ENCODE results near the gene MTERF4.

Gene MTERF4

DNA sequence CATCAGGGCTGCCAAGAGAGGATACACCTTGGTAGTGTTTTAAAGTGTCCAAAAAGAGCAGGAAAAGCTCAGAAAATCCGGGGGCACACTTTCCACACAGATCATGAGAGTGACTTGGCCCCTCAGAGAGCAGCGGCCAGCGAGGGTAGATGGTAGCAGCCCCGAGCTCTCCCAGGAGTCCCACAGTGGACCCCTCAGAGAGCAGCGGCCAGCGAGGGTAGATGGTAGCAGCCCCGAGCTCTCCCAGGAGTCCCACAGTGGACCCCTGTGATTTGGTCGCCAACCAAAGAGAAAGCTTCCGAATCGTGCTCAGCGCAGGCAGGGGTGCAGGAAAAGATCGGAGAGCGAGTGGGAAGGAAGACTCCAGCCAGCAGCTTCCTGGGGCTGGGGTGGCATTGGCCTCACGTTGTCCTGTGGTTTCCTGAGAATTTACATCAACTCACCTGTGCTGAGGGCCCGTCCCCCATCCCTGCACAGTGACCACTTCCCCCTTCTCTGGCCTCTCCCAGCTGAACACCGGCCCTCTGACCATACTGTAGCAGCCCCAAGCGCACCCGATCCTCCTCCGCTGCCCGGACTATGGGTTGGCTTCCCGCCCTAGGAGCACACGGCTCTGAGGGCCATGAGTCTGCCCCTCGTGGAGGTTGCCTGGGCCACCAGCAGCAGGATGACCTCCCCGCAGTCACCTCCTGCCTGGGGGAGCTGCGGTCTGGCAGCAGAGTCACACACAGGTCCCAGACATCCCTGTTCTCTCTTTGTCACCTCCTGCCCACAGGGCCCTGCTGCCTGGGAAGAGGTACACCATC, 33.7 kb downstream of the MTERF4 start:
- DNase-seq: no peak

DNA sequence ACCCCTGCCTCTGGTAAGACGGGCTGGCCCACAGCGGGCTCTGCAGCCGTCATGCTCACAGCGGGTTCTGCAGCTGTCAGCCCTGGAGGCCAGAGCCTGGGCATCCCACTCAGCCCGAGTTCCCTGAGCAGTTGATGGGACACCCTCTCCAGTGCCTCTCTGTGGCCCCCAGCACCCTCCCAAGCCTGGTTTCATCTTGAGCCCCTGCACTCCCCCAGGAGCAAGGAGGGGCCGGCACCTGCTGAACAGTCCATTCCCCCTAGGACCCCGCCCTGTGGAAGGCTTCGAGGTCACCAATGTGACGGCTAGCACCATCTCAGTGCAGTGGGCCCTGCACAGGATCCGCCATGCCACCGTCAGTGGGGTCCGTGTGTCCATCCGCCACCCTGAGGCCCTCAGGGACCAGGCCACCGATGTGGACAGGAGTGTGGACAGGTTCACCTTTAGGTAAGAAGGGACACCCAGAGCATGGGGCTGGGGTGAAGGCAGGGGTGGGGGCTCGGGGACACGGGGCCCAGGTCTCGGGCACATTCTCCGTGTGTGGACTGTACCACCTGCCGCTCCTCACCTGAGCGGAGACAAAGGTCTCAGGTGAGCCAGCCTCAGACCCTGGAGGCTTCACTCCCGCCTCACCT, 34.5 kb downstream of the MTERF4 start:
- no peak for DNase-seq

DNA sequence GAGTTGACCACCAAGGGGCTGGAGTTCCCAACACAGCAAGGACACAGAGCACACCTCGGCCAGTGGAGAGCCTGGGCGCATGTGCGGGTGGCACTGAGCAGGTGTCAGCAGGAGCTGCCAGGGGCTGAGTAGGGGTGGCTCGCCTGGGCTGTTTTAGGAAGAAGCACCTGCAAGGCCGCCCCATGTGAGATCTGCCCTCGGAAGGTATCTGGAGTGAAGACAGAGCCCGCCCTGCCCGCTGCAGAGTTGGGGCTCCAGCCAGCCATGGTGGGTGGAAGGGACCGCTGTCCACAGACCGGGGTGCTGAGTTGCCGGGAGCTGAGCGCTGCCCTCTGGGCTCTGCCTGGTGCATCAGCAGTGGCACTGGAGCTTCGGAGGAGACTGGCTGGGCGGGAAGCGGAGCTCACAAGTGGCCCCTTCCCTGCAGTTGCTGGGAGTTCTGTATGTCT, 35.2 kb downstream of the MTERF4 start:
- peak; percentile 80 for DNase-seq

DNA sequence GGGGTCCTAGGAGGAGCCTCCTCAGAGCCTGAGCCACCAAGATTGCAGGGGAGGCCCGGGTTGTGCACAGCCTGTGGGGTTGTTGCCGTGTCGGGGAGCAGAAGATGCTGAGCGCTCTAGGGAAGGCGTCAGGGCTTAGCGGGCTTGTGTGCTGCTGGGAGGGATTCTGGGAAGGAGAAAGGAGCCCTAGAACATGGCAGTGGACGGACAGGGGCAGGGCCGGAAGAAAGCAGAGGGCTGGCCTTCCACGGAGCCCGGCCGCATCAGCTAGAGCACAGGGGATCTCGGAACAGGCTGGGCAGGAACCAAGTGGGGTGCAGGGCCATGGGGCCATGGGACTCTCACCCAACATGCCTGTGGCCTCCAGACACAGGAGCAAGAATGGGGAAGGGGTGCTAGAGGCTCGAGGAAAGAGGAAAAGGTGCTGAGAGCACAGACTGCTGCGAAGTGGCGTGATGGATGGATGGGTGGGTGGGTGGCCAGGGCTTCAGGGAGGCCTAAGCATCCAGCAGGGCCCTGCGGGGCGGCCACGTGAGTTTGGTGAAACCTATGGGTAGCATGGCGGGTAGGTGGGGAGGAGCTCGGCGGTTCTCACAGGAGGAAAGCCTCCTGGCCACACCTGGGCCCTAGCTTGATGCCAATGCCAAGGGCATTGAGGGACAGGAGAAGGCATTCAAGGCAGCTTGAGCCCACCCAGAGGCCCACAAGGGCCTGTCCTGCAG, 35.8 kb downstream of the MTERF4 start:
- DNase-seq: no peak

DNA sequence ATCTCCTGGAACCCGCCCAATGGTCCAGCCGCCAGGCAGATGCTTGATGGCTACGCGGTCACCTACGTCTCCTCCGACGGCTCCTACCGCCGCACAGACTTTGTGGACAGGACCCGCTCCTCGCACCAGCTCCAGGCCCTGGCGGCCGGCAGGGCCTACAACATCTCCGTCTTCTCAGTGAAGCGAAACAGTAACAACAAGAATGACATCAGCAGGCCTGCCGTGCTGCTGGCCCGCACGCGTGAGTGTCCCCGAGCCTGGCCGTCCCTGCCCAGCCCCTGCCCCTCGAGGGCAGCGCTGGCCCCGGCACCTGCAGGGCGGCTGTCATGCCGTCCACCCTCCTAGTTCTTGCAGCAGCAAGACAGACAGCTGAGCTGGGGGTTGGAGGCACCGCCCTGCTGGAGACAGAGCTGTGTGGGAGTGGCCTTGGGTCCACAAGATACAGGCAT, 36.7 kb downstream of the MTERF4 start:
- no peak for DNase-seq

DNA sequence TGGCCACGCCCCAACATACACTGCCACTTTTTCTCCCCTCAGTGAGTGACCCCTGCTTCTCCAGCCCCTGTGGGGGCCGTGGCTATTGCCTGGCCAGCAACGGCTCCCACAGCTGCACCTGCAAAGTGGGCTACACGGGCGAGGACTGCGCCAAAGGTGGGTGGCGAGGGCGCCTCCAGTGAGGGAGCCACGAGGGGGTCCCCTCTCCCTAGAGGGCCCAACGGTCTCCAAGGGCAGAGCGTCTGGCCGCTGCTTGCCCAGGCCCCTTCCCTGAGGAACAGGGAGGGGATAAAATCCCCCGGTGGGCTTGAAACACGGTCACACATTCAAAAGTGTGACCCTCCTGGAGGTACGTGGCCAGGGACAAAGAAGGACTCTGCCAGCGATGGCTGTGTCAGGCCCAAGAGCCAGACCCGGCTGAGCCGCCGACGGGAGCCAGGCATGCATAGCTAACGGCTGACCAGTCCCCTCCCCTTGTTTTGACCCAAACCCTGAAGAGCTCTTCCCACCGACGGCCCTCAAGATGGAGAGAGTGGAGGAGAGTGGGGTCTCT, 37.2 kb downstream of the MTERF4 start:
- DNase-seq: no peak

DNA sequence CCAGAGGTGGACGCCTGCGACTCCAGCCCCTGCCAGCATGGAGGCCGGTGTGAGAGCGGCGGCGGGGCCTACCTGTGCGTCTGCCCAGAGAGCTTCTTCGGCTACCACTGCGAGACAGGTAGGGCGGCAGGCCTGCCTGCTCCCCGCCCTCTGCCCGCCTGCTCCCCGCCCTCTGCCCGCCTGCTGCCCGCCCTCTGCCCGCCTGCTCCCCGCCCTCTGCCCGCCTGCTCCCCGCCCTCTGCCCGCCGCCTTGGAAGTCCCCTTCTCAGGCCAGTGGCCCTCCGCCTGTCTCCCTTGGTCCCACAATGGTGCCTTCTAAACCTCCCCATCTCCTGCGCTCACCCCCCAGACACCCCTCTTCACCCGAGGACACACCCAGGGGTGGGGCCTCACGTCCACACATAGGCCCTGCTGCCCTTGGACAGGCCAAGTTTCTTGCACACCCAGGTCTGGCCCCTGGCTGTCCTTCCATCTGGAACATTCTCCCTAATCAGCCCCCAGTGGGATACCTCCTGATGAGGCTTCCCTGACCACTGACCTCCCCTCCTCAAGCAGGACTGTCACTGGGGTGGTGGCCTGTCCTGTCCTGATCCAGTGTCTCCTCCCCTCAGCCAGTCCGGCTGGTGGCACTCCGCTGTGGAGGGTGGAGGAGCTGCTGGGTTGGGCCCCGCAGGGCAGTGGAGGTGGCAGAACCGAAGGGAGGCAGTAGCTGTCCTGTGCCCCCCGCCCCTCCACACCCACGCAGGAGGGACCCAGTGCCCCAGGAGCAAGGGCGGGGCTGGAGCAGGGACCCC, 37.9 kb downstream of the MTERF4 start:
- peak; percentile 31 for DNase-seq

DNA sequence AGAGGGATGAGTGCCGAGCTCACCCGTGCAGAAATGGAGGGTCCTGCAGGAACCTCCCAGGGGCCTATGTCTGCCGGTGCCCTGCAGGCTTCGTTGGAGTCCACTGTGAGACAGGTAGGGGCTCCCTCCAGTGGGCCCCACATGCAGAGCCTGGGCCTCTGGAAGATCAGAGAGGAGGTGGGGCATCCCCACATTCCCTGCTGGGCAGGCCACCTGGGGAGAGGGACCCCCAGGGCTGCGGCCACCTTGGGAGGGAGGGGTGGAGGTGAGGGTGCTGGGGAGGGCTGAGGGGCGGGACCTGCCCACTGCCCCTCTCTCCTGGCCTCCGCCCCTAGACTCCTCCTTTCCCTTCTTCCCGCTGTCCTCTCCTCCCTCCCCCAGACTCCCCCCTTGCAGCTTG, 38.5 kb downstream of the MTERF4 start:
- DNase-seq: no peak

DNA sequence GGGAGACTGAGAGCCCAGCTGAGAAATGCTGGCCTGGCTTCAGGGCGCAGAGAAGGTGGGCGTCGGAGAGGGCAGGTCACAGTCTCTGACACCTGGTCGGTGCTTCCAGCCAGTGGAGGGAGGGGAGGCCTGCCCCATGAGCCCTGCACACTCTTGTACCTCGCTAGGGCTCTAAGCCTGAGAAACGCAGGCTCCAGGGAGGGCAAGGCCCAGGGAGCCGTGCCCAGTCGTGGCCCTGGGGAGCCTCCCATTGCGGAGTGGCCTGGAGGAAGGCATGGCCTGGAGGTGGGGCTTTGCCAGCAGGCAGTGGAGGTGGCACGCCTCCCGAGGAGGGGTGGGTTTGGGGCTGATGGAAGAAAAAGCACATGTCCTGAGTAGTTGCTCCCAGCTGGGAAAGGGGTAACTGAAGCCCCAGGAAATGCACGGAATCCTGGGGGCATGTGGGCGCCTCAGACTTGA, 39.0 kb downstream of the MTERF4 start:
- no peak for DNase-seq

DNA sequence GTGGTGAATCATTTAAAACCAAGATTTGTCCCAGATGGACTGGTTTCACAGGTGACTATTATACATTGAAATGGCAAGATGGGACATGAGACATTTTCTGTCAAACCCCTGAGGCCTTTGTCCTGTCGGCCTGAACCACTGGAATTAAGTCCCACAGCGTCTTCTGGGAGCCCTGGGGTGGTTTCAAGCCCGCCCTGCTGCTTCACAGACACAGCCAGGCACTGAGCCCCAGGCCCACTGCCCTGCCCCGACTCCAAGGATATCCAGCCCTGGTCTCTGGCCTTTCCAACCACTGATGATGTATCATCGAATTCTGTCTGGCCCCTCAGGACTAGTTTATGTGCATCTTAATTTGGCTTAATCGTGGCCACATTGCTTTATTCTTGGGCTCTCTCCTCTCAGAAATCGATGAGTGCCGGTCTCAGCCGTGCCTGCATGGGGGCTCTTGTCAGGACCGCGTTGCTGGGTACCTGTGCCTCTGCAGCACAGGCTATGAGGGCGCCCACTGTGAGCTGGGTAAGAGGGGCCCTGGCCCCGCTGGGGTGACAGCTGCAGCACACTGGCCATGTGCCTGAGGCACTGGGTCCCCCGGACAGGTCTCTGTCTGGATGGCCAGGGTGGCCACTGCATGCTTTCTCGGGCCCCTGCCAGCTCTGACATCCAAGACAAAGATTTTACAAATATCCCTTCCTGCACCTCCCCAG, 39.5 kb downstream of the MTERF4 start:
- no peak for DNase-seq

DNA sequence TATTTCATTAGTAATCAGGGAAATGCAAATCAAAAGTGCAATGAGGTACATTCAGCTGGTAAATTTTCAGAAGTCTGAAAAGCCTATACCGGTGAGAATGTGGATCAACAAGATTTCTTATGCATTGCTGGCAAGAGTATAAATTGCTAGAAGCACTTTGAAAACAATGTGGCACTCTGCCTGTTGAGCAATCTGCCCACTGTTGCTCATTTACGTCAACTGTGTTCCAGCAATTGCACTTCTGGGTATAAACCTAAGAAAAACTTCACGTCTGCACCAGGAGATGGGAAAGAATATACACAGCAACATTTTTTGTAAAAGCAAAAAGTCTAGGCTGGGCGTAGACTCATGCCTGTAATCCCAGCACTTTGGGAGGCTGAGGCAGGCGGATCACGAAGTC, 40.8 kb downstream of the MTERF4 start:
- DNase-seq: no peak

DNA sequence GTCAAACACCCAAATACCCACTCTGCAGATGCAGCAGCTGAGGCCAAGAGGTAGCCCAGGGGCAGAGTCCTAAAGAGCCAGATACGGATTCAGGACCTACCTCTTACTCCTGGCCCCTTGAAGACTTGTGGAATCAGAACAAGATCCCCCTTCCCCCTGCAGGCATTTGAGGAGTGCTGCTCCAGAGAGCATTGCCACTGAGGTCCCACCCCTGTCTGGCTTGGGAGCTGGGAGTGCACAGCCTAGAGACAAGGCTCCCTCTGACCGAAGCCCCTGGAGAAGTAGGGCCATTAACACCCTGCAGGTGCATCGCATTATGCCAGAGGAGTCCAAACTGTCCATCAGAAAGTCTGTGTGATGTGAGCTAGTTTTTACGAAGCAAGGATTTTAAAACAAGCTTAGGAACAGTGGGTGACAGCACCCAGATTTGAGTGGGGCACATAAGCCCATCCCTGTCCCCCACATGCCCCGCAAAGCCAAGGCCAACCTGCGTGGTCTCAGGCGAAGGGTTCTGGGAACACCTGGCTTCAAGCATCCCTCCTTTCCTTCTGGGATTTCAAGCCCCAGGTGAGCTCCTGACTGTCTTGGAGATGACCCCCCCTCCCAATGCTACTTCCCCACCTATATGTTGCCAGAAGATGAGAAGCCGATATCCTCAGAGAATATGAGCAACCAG, 48.4 kb downstream of the MTERF4 start:
- no peak for DNase-seq

DNA sequence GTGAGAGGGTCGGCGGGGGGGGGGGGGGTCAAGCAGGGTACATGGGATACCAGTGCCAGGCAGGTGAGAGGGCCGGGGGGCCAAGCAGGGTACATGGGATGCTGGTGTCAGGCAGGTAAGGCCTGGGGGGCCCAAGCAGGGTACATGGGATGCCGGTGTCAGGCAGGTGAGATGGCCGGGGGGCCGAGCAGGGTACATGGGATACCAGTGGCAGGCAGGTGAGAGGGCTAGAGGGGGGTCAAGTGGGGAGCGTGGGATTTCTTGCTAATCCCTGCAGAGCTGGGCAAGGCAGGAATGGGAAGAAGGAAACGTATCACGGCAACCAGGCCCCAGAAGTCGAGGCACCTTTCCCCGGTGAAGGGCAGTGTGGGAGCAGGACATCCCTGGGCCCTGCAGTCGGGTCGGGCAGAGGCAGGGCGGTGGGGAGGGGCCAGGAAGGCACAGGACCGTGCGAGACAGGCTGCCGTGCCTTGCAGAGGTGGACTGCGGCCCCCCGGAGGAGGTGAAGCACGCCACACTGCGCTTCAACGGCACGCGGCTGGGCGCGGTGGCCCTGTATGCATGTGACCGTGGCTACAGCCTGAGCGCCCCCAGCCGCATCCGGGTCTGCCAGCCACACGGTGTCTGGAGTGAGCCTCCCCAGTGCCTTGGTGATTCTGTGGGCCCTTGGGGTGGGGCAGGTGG, 49.3 kb downstream of the MTERF4 start:
- no peak for DNase-seq

DNA sequence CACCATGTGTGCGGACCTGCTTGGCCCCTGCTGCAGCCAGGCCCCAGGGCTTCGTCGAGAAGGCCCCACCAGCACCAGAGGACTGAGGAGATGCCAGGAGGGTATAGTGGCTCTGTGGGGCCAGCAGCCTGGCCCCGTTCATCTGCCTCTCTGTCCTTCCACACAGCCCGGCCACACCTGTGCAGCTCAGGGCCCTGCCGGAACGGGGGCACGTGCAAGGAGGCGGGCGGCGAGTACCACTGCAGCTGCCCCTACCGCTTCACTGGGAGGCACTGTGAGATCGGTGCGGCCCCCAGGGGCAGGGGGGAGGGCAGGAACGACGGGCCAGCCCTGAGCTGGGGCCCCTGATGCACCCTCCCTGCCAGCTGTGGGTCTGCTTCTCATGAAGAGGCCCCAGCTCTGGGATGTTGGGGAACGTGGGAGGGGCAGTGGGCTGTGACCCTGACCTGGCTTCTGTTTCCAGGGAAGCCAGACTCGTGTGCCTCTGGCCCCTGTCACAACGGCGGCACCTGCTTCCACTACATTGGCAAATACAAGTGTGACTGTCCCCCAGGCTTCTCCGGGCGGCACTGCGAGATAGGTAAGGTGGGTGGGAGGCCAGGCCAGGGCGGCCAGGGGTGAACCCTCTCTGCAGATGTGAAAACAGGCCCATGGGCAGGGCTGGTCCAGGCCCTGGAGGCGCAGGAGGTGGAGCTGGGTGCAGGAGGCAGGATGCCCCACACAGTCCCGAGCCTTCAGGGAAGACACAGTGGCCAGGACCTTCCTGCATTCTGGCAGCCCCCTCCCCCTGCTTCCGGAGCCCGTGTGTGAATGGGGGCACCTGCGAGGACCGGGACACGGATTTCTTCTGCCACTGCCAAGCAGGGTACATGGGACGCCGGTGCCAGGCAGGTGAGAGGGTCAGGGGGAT, 50.3 kb downstream of the MTERF4 start:
- DNase-seq: no peak

DNA sequence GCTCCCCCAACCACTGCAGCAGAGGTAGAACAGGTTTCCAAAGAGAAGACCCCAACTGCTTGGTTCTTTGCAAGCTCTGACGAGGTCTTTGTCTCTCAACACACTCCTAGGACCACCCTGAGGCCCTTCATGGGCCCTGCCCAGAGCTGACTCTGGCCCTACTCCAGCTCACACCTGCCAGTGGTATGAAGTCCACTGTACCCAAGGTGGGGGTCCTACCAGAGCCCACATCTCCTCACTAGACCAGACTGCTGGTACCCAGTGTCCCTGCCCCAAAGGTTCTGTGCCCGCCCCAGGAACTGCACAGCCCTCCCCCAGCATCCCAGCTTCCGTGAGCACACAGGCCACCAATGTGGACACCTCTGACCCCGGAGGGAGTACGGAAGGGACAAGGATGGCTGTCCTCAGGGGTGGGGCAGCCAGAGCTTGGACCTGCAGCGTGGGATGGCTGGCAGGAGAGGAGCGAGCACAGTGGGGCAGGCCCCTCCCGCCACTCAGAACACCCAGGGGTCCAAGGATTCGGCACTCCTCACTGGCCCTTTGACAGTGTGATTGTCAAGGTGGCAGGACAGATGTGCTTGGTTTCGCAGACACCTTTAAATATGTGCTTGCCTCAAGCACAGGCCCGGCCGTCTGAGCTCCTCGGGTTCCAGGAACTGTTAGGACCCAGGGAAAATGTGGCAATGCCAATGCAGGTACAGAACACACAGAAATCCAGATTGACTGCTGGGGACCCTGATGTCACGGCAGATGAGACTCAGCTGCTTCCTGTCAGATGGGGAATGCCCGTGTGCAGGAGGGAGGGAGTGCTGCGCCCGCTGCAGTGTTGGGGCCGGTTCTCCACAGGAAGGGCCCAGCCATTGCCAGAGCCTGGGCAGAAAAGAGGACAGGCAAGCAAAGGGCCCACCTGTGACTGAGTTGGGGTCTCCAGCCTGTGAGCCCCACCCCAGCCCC, 51.2 kb downstream of the MTERF4 start:
- DNase-seq: no peak

DNA sequence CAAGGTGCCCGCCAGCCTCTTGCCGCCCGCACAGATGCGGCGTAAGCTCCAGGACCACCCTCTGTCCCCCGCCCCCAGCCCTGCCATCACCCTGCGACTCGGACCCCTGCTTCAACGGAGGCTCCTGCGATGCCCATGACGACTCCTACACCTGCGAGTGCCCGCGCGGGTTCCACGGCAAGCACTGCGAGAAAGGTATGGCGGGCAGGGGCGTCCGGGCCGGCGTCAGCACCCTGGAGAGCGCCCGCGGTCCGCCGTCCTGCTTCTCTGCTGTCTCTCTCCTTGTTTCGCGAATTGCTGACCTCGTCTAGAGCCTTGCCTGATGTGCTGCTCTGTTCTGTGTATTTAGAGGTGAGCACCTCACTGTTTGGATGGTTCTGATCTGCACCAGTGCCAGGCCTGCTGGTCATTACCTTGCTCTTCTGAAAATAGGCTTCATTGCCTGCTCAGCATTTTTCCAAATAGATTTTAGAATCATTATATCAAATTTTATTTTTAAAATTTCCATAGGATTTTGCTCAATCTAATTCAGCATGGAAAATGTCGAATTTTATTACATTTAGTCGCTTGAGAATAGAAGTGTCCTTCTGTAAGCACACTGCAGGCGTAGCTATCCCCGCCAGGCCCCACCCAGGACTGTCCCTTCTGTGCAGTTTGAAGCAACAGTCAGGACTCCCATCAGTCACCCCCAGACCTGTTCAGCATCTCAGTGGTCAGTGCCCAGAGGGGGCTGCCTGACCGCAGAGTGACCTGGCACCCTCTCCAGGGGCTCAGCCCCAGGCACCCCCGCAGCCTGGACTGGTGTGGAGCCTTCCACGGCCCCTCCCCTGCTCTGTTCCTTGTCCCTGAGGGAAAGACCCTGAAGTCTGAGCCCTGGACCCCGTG, 52.1 kb downstream of the MTERF4 start:
- no peak for DNase-seq

DNA sequence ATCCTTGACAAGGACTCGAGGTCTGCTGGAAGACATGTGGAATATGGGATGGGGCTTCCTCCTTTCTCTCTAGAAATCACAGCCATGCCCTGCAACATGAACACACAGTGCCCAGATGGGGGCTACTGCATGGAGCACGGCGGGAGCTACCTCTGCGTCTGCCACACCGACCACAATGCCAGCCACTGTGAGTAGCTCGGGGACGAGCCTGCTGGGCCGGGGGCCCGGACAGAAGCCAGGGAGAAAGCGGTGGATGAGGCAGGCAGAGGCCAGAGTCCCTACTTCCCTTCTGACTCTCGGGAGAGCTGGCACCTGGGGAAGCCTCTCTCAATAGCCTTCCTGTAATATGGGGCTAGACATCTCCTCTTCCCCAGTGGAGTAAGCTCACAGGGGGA, 53.1 kb downstream of the MTERF4 start:
- DNase-seq: no peak
